ENCODE data around the gene TMEM218. TPM values are rescaled to one million over a fixed set of nuclear protein-coding genes. Genes with fewer than 3 reads are reported as not detected.

TMEM218 gene
- total RNA-seq, 1 donor from 2014 or later = 0.64 TPM

DNA sequence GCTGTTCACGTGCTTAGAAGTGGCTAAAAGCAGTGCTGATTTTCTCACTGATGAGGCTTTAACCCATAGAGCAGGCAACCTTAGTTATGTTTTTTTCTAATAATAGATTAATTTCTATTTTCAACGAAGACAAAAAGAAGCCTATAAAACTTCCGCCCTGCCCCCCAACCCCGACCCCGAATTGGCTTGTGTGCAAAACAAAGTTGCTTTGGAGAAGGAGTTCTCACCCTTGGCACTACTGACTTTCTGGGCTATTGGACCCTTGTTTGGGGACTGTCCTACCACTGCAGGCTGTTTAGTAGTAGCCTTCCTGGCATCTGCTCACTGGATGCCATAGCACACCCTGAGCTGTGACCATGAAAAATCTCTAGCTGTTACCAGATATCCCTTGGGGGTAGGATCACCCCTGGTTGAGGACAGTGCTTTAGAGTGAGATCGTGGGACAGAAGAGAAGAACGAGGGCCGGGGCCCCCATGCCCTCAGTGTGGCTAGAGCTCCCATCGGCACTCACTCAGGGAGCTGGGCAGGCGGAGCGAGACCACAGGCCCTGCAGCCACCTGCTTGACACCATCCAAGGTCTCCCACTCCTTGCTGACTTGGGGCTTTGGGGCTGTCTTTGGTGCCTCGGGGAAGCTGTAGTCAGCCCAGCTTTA, 31.4 kb downstream of the TMEM218 start:
- no peak for DNase-seq (ENCODE audit: low spot score in 2 of 2)
- no peaks in the 10 kb centered on the region for H3K4me1 ChIP-seq

DNA sequence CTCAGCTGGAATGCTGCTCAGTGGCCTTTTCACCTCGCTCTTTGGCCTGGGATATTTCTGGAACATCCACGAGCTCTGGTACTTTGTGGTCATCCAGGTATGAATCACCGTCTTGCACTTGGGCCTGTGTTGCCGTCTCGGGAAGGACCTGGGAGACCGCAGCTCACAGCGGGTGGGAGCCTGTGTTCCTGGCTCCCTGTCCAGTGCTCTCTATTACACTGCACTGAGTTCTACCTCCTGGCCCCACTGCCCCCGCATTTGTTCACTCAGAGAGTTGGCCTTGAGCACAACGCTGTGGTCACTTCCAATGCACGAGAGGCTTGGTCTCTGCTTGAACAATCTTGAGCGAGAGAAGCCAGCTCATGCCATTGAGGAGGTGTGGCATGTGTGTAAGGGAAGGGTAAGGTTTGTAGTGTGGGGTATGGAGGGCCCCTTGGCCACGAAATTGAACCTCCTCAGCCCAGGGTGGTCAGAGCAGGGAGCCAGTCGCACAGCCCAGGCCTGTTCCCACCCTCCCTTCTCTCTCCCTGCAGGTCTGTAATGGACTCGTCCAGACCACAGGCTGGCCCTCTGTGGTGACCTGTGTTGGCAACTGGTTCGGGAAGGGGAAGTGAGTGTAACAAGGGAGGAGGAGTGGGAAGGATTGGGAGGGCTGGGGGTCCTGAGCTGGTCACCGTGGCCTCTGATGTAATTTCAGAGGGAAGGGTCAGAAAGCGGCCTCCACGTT, 32.1 kb downstream of the TMEM218 start:
- Histone ChIP-seq H3K9me3 (no peaks in the 10 kb centered on the region), H3K4me1 (no peaks in the 10 kb centered on the region), H3K36me3 (no peaks in the 10 kb centered on the region), H3K4me3 (no peak overlapping the region), H3K27me3 (no peaks in the 10 kb centered on the region), H3K27ac (no peak overlapping the region)
- no peak for DNase-seq (ENCODE audit: low spot score in 2 of 2)
- TF ChIP-seq, protein P1, sequence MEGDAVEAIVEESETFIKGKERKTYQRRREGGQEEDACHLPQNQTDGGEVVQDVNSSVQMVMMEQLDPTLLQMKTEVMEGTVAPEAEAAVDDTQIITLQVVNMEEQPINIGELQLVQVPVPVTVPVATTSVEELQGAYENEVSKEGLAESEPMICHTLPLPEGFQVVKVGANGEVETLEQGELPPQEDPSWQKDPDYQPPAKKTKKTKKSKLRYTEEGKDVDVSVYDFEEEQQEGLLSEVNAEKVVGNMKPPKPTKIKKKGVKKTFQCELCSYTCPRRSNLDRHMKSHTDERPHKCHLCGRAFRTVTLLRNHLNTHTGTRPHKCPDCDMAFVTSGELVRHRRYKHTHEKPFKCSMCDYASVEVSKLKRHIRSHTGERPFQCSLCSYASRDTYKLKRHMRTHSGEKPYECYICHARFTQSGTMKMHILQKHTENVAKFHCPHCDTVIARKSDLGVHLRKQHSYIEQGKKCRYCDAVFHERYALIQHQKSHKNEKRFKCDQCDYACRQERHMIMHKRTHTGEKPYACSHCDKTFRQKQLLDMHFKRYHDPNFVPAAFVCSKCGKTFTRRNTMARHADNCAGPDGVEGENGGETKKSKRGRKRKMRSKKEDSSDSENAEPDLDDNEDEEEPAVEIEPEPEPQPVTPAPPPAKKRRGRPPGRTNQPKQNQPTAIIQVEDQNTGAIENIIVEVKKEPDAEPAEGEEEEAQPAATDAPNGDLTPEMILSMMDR (IDR thresholded peaks at IDR 0.05) = no peak
- intact Hi-C loops (cut with DNase I) = no loop called here

More for the DNA sequence above, 31.4 kb downstream of the TMEM218 start:
- Histone ChIP-seq H3K36me3 (no peaks in the 10 kb centered on the region), H3K9me3 (no peaks in the 10 kb centered on the region), H3K27me3 (no peaks in the 10 kb centered on the region), H3K4me3 (no peak overlapping the region), H3K27ac (no peak overlapping the region)
- TF ChIP-seq, protein P1 (IDR thresholded peaks at IDR 0.05) = no peak
- intact Hi-C loops (cut with DNase I) = no loop called here

DNA sequence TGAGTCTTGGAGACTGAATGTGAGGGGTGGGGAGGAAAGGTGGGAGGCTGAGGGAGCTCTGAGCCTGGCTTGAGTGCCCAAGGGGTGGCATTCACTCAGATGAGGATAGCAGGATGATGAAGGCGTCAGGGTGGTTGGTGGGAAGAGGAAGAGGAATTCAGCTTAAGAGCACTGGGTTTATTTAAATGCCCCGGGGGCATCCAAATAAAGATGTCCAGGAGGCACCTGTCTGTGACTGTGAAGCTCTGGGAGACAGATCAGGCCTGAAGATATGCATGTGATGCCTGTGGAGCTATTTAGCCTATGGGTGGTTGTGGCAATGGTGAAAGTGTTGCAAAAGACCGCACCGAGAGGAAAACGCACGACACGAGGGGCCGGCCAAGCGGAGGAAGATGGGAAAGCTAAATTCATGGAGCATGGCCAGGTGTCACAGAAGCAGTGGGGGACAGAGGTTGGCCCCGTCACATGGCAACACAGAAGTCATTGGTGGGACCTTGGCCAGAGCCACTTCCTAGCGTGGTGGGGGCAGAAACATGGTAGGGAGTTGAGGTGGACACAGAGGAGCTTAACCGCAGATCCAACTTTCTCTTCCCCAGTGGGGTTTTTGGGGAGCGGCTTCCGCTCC, 32.8 kb downstream of the TMEM218 start:
- no peak for DNase-seq (ENCODE audit: low spot score in 2 of 2)
- H3K4me3 ChIP-seq = no peak overlapping the region
- no peaks in the 10 kb centered on the region for H3K36me3 ChIP-seq
- TF ChIP-seq, protein P1 (IDR thresholded peaks at IDR 0.05) = no peak
- H3K27ac ChIP-seq = no peak overlapping the region
- H3K9me3 ChIP-seq = no peaks in the 10 kb centered on the region
- no peaks in the 10 kb centered on the region for H3K4me1 ChIP-seq
- intact Hi-C loops (cut with DNase I) = no loop called here
- H3K27me3 ChIP-seq = no peaks in the 10 kb centered on the region

DNA sequence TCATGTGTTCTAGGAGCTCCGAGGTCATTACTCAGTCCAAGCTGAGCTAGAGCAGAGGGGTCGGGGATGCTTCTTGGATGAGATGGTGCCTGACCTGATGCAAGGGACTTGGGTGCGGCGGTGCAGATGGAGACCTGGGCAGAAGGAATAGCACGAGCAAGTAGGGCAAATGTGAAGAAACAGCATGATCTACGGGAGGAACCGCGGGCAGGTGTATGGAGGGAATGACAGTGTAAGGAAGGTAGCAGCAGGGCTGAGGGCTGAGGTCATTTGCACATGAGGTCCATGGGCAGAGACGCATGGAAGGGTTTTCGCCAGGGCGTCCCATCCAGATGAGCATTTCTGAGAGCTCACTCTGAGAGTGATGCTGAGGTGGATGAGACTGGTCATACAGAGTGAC, 33.4 kb downstream of the TMEM218 start:
- H3K27ac ChIP-seq = no peak overlapping the region
- intact Hi-C loops (cut with DNase I) = no loop called here
- H3K4me1 ChIP-seq = no peaks in the 10 kb centered on the region
- no peaks in the 10 kb centered on the region for H3K9me3 ChIP-seq
- H3K36me3 ChIP-seq = no peaks in the 10 kb centered on the region
- TF ChIP-seq, protein P1 (IDR thresholded peaks at IDR 0.05) = no peak
- no peaks in the 10 kb centered on the region for H3K27me3 ChIP-seq
- no peak overlapping the region for H3K4me3 ChIP-seq
- DNase-seq (ENCODE audit: low spot score in 2 of 2) = no peak

DNA sequence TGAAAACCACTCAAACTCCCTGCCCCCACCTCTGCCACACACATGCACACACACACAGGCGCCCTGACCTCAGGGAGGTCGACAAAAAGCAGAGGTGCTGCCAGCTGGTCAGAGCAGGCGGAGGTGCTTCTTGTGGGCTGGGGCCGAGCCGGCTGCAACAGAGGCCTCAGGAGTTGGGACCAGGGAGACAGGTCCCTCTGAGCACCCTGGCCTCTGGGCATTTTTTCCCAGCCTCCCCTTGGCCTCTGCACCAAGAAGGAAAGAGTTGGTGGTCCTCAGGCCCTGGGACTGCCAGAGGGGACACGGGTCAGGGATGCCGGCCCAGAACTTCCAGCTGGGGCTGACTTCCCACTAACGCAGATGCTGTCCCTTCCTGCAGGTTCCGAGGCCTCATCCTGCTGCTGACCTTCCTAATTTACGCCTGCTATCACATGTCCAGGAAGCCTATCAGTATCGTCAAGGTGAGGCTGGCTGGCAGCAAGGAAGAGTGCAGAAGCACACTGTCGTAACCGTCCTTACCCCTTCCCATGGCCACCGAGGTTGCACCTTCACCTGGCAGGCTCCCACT, 35.0 kb downstream of the TMEM218 start:
- Histone ChIP-seq H3K9me3 (no peaks in the 10 kb centered on the region), H3K27ac (no peak overlapping the region), H3K4me1 (no peaks in the 10 kb centered on the region), H3K27me3 (no peaks in the 10 kb centered on the region), H3K4me3 (no peak overlapping the region), H3K36me3 (no peaks in the 10 kb centered on the region)
- no peak for DNase-seq (ENCODE audit: low spot score in 2 of 2)
- intact Hi-C loops (cut with DNase I) = no loop called here
- TF ChIP-seq, protein P1 (IDR thresholded peaks at IDR 0.05) = no peak

All from ascending aorta (tissue), 2 donors.